Right lobe of liver (tissue), 4 donors: ENCODE results near the gene PGAP1.

Source experiments
- POLR2A ChIP-seq: fragments of 450-650 bp; IDR thresholded peaks from one replicate; pipeline ENCODE4 v1.6.1; 2017; ENCODE audit warnings: antibody characterized with exemption, mild to moderate bottlenecking
- TF ChIP-seq, protein P1 (sequence below), 4 donors: fragments of 200-600 bp in 3 of 4; fragments of 450-650 bp in 1 of 4; IDR thresholded peaks; one replicate each; pipeline versions ENCODE4 v1.5.1 to v1.8.0; 2016 to 2022; ENCODE audit warnings: antibody characterized with exemption in 4 of 4, mild to moderate bottlenecking in 2 of 4
- donor health status: DM: no; HTN: no; CAD: no.
- donor health status: DM: no; HTN: no; CAD: no.
- donor health status: DM: no; HTN: yes; CAD: no.

DNA sequence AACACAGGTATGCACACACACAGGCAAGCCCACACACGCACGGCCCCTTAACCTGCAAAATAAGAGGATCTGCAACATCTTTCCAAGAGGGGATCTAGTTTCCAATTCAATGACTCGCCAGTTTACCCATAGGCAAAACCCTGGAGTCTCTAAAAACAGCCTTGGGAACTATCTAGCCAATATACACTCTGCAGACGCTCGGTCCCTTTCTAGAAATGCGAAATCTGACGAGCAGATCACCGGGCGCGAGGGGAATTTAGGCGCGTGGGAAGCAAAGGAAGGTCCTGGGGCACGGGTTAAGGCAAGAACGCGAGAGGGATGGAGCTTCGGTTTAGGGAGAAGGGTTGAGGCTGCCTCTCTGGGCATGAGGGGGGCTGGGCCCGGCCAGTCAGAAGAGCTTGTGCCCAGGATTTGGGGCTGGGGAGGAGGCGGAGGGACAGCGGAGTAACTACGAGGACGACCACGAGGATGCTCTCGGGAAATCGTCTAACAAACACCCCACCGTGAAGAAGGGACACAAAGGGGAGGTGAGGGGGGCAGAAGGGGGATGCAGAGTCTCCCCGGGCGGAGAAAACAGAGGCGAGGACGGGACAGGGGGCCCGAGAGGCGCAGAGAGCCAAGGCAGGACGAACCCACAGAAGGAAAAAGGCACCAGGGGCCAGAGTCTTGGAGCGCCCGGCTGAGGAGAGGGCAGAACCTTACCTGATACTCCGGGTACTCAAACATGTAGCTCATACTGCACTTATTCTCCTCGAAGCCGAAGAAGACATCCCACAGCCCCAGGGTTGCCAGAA is 542 bp downstream of the PGAP1 start:
- TF ChIP-seq, protein P1, sequence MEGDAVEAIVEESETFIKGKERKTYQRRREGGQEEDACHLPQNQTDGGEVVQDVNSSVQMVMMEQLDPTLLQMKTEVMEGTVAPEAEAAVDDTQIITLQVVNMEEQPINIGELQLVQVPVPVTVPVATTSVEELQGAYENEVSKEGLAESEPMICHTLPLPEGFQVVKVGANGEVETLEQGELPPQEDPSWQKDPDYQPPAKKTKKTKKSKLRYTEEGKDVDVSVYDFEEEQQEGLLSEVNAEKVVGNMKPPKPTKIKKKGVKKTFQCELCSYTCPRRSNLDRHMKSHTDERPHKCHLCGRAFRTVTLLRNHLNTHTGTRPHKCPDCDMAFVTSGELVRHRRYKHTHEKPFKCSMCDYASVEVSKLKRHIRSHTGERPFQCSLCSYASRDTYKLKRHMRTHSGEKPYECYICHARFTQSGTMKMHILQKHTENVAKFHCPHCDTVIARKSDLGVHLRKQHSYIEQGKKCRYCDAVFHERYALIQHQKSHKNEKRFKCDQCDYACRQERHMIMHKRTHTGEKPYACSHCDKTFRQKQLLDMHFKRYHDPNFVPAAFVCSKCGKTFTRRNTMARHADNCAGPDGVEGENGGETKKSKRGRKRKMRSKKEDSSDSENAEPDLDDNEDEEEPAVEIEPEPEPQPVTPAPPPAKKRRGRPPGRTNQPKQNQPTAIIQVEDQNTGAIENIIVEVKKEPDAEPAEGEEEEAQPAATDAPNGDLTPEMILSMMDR (IDR thresholded peaks at IDR 0.05), result no peak
- TF ChIP-seq POLR2A, result no peak
